A549 (cell line): ENCODE measurements around the gene CYB561D1.

Experiments
- BCL3 ChIP-seq: fragments of >200 bp; sonication (Bioruptor Twin); formaldehyde crosslinking; IDR thresholded peaks from 3 replicates; pipeline ENCODE4 v1.6.1; 2016
- CTCF ChIP-seq: fragments of >200 bp; sonication (Bioruptor Twin); formaldehyde crosslinking; IDR thresholded peaks from 3 replicates; pipeline ENCODE4 v1.5.1; 2016

- TF ChIP-seq CTCF (no peak), BCL3 (no peak)
These were observed 38.0 kb downstream of the CYB561D1 start for GRCh38 chr1:109531826-109532364.
